CD4-positive, alpha-beta memory T cell (primary cell): ENCODE results near the gene UPF3B. TPM values are rescaled to one million over a fixed set of nuclear protein-coding genes. Genes with fewer than 3 reads are reported as not detected.
A peak's percentile ranks its signal among the peaks of the same experiment; 100 is the strongest.

ENCODE experiments used
- CTCF ChIA-PET: fragments of 350-600 bp; sonication (Branson Sonifier 250); formaldehyde crosslinking; loops from one replicate; lab custom pipeline; 2021; ENCODE audit warnings: inconsistent platforms; ENCODE audit not compliant: partially characterized antibody; lab: Charles Lee
- POLR2A ChIA-PET: fragments of 350-600 bp; sonication (Branson Sonifier 250); formaldehyde crosslinking; loops from one replicate; lab custom pipeline; 2021; ENCODE audit not compliant: partially characterized antibody; lab: Charles Lee
- DNase-seq, 5 donors: peaks; one replicate each; pipeline versions ENCODE4 v3.0.0 to v3.0.0-alpha.2; 2020 to 2022; ENCODE audit warnings: mixed read lengths in 1 of 5
- H3K27ac ChIP-seq: one replicate; pipeline ENCODE4 v1.7.0; 2013; ENCODE audit warnings: low read depth, low read length
- H3K27me3 ChIP-seq: 2 replicates; pipeline ENCODE4 v1.7.0; 2013; ENCODE audit warnings: mild to moderate bottlenecking, low read length, moderate library complexity; ENCODE audit not compliant: insufficient read depth
- H3K36me3 ChIP-seq: 2 replicates; pipeline ENCODE4 v1.7.0; 2013; ENCODE audit warnings: mild to moderate bottlenecking, low read length, moderate library complexity; ENCODE audit not compliant: insufficient read depth
- H3K4me1 ChIP-seq: 2 replicates; pipeline ENCODE4 v1.7.0; 2013; ENCODE audit warnings: mild to moderate bottlenecking, low read length, moderate library complexity; ENCODE audit not compliant: insufficient read depth
- H3K4me3 ChIP-seq, 2 donors: one replicate each; pipeline ENCODE4 v1.7.0; 2013; ENCODE audit warnings: low read length in 2 of 2, mild to moderate bottlenecking in 1 of 2
- H3K9me3 ChIP-seq, 2 donors: one replicate each; pipeline ENCODE4 v1.7.0; 2013; ENCODE audit warnings: low read length in 2 of 2, control low read depth in 1 of 2; ENCODE audit not compliant: control insufficient read depth in 1 of 2
- H3K27ac Mint-ChIP-seq, 7 donors: one replicate each; pipeline ENCODE4 v1.8.0; 2020 to 2021; ENCODE audit warnings: mixed read lengths in 7 of 7, mild to moderate bottlenecking in 6 of 7, inconsistent platforms in 3 of 7, moderate library complexity in 3 of 7
- H3K27me3 Mint-ChIP-seq, 2 donors: one replicate each; pipeline ENCODE4 v1.8.0; 2020 to 2021; ENCODE audit warnings: mixed read lengths in 2 of 2
- H3K36me3 Mint-ChIP-seq, 2 donors: one replicate each; pipeline ENCODE4 v1.8.0; 2020 to 2021; ENCODE audit warnings: mixed read lengths in 2 of 2, inconsistent platforms in 1 of 2, mild to moderate bottlenecking in 1 of 2
- H3K4me1 Mint-ChIP-seq, 4 donors: one replicate each; pipeline ENCODE4 v1.8.0; 2020 to 2021; ENCODE audit warnings: mixed read lengths in 4 of 4, mild to moderate bottlenecking in 1 of 4
- H3K4me3 Mint-ChIP-seq, 8 donors: one replicate each; pipeline ENCODE4 v1.8.0; 2020 to 2021; ENCODE audit warnings: mixed read lengths in 8 of 8, mild to moderate bottlenecking in 7 of 8, moderate library complexity in 6 of 8, inconsistent platforms in 3 of 8
- H3K9me3 Mint-ChIP-seq, 8 donors: one replicate each; pipeline ENCODE4 v1.8.0; 2020 to 2021; ENCODE audit warnings: mixed read lengths in 8 of 8, mild to moderate bottlenecking in 5 of 8, inconsistent platforms in 3 of 8, moderate library complexity in 1 of 8
- intact Hi-C: fragments of 100-400 bp; cut with micrococcal nuclease; formaldehyde crosslinking; loops from one replicate; pipeline ENCODE4 v1.15.1; 2023
- polyA plus RNA-seq, 2 donors: library from polyadenylated mRNA; unstranded; fragments of 300-500 nt; fragmentation: Illumina TruSeq; gene quantifications; one replicate each; pipeline ENCODE4 v1.2.3, GENCODE V29; 2021
- total RNA-seq, 2 experiments: library from RNA; stranded (reverse); gene quantifications; one replicate each; pipeline ENCODE4 v1.2.3, GENCODE V29; 2021

The UPF3B gene
- total and polyA plus RNA-seq, 4 experiments from 2014 or later = 3.9 to 12.1 (median 9.4) TPM

GRCh38 chrX:119802546-119802945, 50.2 kb downstream of the UPF3B start:
- H3K9me3 ChIP-seq = no peaks in the 10 kb centered on the region
- peak overlapping the region in 2 of 7 donors; percentile 31 to 46 for H3K27ac Mint-ChIP-seq
- H3K27me3 ChIP-seq = no peaks in the 10 kb centered on the region
- no peaks in the 10 kb centered on the region for H3K27me3 Mint-ChIP-seq
- CTCF ChIA-PET = no interaction called here
- intact Hi-C loops = no loop called here
- H3K4me1 ChIP-seq = no peaks in the 10 kb centered on the region
- H3K4me1 Mint-ChIP-seq = no peaks in the 10 kb centered on the region
- no peaks in the 10 kb centered on the region for H3K36me3 ChIP-seq
- no peak for DNase-seq
- no peak overlapping the region for H3K4me3 ChIP-seq
- no peak overlapping the region for H3K4me3 Mint-ChIP-seq
- H3K36me3 Mint-ChIP-seq = no peaks in the 10 kb centered on the region
- peaks cover 0 to 1% (median 0%) of the 10 kb centered on the region in 8 donors for H3K9me3 Mint-ChIP-seq
- POLR2A ChIA-PET = no interaction called here
- H3K27ac ChIP-seq = no peak overlapping the region

- ChIA-PET POLR2A (no interaction called here), CTCF (no interaction called here)
- Histone ChIP-seq H3K9me3 (no peaks in the 10 kb centered on the region), H3K4me3 (no peak overlapping the region), H3K27me3 (no peaks in the 10 kb centered on the region), H3K4me1 (no peaks in the 10 kb centered on the region), H3K27ac (no peak overlapping the region), H3K36me3 (no peaks in the 10 kb centered on the region)
- intact Hi-C loops = no loop called here
- peaks cover 0 to 1% (median 0%) of the 10 kb centered on the region in 8 donors for H3K9me3 Mint-ChIP-seq
- peak overlapping the region in 1 of 7 donors; percentile 73 for H3K27ac Mint-ChIP-seq
- no peak overlapping the region for H3K4me3 Mint-ChIP-seq
- no peak for DNase-seq
- H3K27me3 Mint-ChIP-seq = no peaks in the 10 kb centered on the region
- peaks cover 0 to 2% (median 0%) of the 10 kb centered on the region in 4 donors for H3K4me1 Mint-ChIP-seq
- no peaks in the 10 kb centered on the region for H3K36me3 Mint-ChIP-seq
Observed at GRCh38 chrX:119801253-119802221, 51.2 kb downstream of the UPF3B start.

GRCh38 chrX:119791437-119792231, 61.1 kb downstream of the UPF3B start, which contains the start of gene RPL39:
Gene RPL39, minus strand, starts transcription at chrX:119791630. Its CDS starts 54 bp downstream, at chrX:119791576.
- Mint-ChIP-seq H3K4me3 (peak within 1 kb of the TSS; percentile 91 to 96 (median 95)), H3K9me3 (no peaks in the 10 kb centered on the region), H3K27ac (peak within 1 kb of the TSS; percentile 96 to 99 (median 98)), H3K36me3 (peaks cover 15 to 44% of the 10 kb centered on the region in 2 donors), H3K4me1 (peaks cover 10 to 52% (median 22%) of the 10 kb centered on the region in 4 donors), H3K27me3 (no peaks in the 10 kb centered on the region)
- H3K4me3 ChIP-seq = peak within 1 kb of the TSS; percentile 70 to 83
- peak; percentile 78 to 89 (median 85) for DNase-seq
- peaks cover 40% of the 10 kb centered on the region for H3K4me1 ChIP-seq
- intact Hi-C loops = loop anchor here (1.0 to 5.0 kb wide), 7 partner anchors 35 to 322 kb away; partner anchors contain the start of genes NDUFA1, NKAP, RNF113A and SEPTIN6
- peak within 1 kb of the TSS; percentile 90 for H3K27ac ChIP-seq
- ChIA-PET CTCF (interaction anchor here (0.6 to 2.2 kb wide), 12 partner anchors 10 to 309 kb away, joined by 3 to 12 read pairs (median 4); partner anchors contain the start of genes NDUFA1, RNF113A and SOWAHD), POLR2A (interaction anchor here (0.5 to 3.3 kb wide), 33 partner anchors 16 to 554 kb away, joined by 3 to 65 read pairs (median 4); partner anchors contain the start of genes NDUFA1, NKAP, NKRF and RNF113A)
- no peaks in the 10 kb centered on the region for H3K27me3 ChIP-seq
- peaks cover 20% of the 10 kb centered on the region for H3K36me3 ChIP-seq
- H3K9me3 ChIP-seq = no peaks in the 10 kb centered on the region

- H3K27ac Mint-ChIP-seq = peak overlapping the region; percentile 96 to 99 (median 98)
- peaks cover 15 to 48% of the 10 kb centered on the region in 2 donors for H3K36me3 Mint-ChIP-seq
- intact Hi-C loops = loop anchor here (1.0 to 5.0 kb wide), 7 partner anchors 35 to 322 kb away; partner anchors contain the start of genes NDUFA1, NKAP, RNF113A and SEPTIN6
- Histone ChIP-seq H3K36me3 (peaks cover 22% of the 10 kb centered on the region), H3K27ac (peak overlapping the region; percentile 90), H3K4me3 (peak overlapping the region; percentile 70 to 83), H3K9me3 (no peaks in the 10 kb centered on the region), H3K27me3 (no peaks in the 10 kb centered on the region), H3K4me1 (peaks cover 40% of the 10 kb centered on the region)
- peak overlapping the region; percentile 91 to 96 (median 95) for H3K4me3 Mint-ChIP-seq
- H3K4me1 Mint-ChIP-seq = peaks cover 10 to 57% (median 22%) of the 10 kb centered on the region in 4 donors
- POLR2A ChIA-PET = interaction anchor here (0.5 to 3.3 kb wide), 27 partner anchors 15 to 554 kb away, joined by 3 to 65 read pairs (median 5); partner anchors contain the start of genes NDUFA1, NKAP, NKRF and RNF113A
- DNase-seq = peak; percentile 36 to 65 (median 46)
- H3K27me3 Mint-ChIP-seq = no peaks in the 10 kb centered on the region
- CTCF ChIA-PET = interaction anchor here (0.6 to 2.2 kb wide), 12 partner anchors 10 to 309 kb away, joined by 3 to 12 read pairs (median 4); partner anchors contain the start of genes NDUFA1, RNF113A and SOWAHD
- no peaks in the 10 kb centered on the region for H3K9me3 Mint-ChIP-seq
Observed at GRCh38 chrX:119790977-119791436, 61.8 kb downstream of the UPF3B start.

GRCh38 chrX:119784747-119785446, 67.9 kb downstream of the UPF3B start:
- H3K27ac Mint-ChIP-seq = peak overlapping the region; percentile 14 to 77 (median 64)

More at GRCh38 chrX:119784747-119785446, 67.9 kb downstream of the UPF3B start:
- Histone ChIP-seq H3K4me1 (peaks cover 30% of the 10 kb centered on the region), H3K27ac (no peak overlapping the region), H3K36me3 (peaks cover 26% of the 10 kb centered on the region), H3K4me3 (no peak overlapping the region), H3K27me3 (no peaks in the 10 kb centered on the region), H3K9me3 (no peaks in the 10 kb centered on the region)
- ChIA-PET POLR2A (interaction anchor here (1.1 to 1.6 kb wide), 2 partner anchors 26 to 29 kb away, joined by 3 to 6 read pairs; partner anchors contain the start of gene SOWAHD), CTCF (interaction anchor here (0.6 to 3.5 kb wide), 15 partner anchors 10 to 302 kb away, joined by 3 to 25 read pairs (median 4); partner anchors contain the start of gene SOWAHD)
- intact Hi-C loops = no loop called here
- Mint-ChIP-seq H3K4me1 (peaks cover 13 to 47% (median 27%) of the 10 kb centered on the region in 4 donors), H3K9me3 (no peaks in the 10 kb centered on the region), H3K36me3 (peaks cover 19 to 55% of the 10 kb centered on the region in 2 donors), H3K4me3 (peak overlapping the region in 1 of 8 donors; percentile 40), H3K27me3 (no peaks in the 10 kb centered on the region)
- peak; percentile 43 to 59 (median 58) for DNase-seq
